OCI-LY7 (cell line): ENCODE results near the gene SIGLEC1. TPM values are rescaled to one million over a fixed set of nuclear protein-coding genes. Genes with fewer than 3 reads are reported as not detected.

Experiments
- BruUV-seq: library from RNA; stranded (reverse); fragments of 400-500 nt; replicated peaks from 2 replicates; lab custom pipeline; 2021; lab: Mats Ljungman, UMichigan
- CTCF ChIA-PET: fragments of 300-600 bp; sonication (Branson Sonifier 250); formaldehyde crosslinking; loops from one replicate; lab custom pipeline; 2022; ENCODE audit warnings: antibody characterized with exemption; ENCODE audit not compliant: unreplicated experiment; lab: Charles Lee
- POLR2A ChIA-PET: fragments of 300-600 bp; sonication (Branson Sonifier 250); formaldehyde crosslinking; loops from one replicate; lab custom pipeline; 2022; ENCODE audit warnings: antibody characterized with exemption; lab: Charles Lee
- DNase-seq: peaks from one replicate; pipeline ENCODE4 v3.0.0-alpha.2; 2015; ENCODE audit warnings: low spot score
- H2AFZ ChIP-seq: fragments of 200-600 bp; sonication (generic), shearing (Covaris generic); 2 replicates; pipeline ENCODE4 v1.6.1; 2014; ENCODE audit warnings: mild to moderate bottlenecking, antibody characterized with exemption, low read length, moderate library complexity
- H3K27ac ChIP-seq: fragments of 200-600 bp; sonication (generic); 2 replicates; pipeline ENCODE4 v1.5.1; 2014; ENCODE audit warnings: mixed run types, low read depth, mild to moderate bottlenecking, moderate library complexity, low read length, inconsistent platforms; ENCODE audit not compliant: poor library complexity, severe bottlenecking
- H3K36me3 ChIP-seq: fragments of 200-600 bp; sonication (generic); 2 replicates; pipeline ENCODE4 v1.6.1; 2014; ENCODE audit warnings: mild to moderate bottlenecking, antibody characterized with exemption, low read length, moderate library complexity, mixed read lengths; ENCODE audit not compliant: insufficient read depth
- H3K4me1 ChIP-seq: fragments of 200-600 bp; sonication (generic); 2 replicates; pipeline ENCODE4 v1.5.1; 2014; ENCODE audit warnings: mild to moderate bottlenecking, low read length; ENCODE audit not compliant: insufficient read depth, poor library complexity, severe bottlenecking
- H3K4me2 ChIP-seq: fragments of 200-600 bp; sonication (generic); 2 replicates; pipeline ENCODE4 v1.6.1; 2014; ENCODE audit warnings: mild to moderate bottlenecking, low read length
- H3K4me3 ChIP-seq: fragments of 200-600 bp; sonication (generic); 2 replicates; pipeline ENCODE4 v1.5.1; 2014; ENCODE audit warnings: mild to moderate bottlenecking, low read depth, low read length; ENCODE audit not compliant: poor library complexity, severe bottlenecking
- H3K79me2 ChIP-seq: fragments of 200-600 bp; sonication (generic); 2 replicates; pipeline ENCODE4 v1.6.1; 2016; ENCODE audit warnings: low read depth, mild to moderate bottlenecking, low read length, moderate library complexity, mixed read lengths; ENCODE audit not compliant: insufficient read depth
- H3K9me2 ChIP-seq: fragments of 200-600 bp; sonication (generic); 2 replicates; pipeline ENCODE4 v1.6.1; 2016; ENCODE audit warnings: mild to moderate bottlenecking, low read length, mixed read lengths; ENCODE audit not compliant: insufficient read depth
- H3K9me3 ChIP-seq: fragments of 200-600 bp; sonication (generic); 2 replicates; pipeline ENCODE4 v1.6.1; 2014; ENCODE audit warnings: mild to moderate bottlenecking, mixed run types, low read length, mixed read lengths
- H4K20me1 ChIP-seq: fragments of 200-600 bp; sonication (generic); 2 replicates; pipeline ENCODE4 v1.6.1; 2014; ENCODE audit warnings: mild to moderate bottlenecking, antibody characterized with exemption, low read length, moderate library complexity, mixed read lengths; ENCODE audit not compliant: insufficient read depth
- CTCF ChIP-seq: fragments of 200-600 bp; sonication (generic); conservative IDR thresholded peaks from 2 replicates; pipeline ENCODE4 v1.5.1; 2014; ENCODE audit warnings: mild to moderate bottlenecking, antibody characterized with exemption, low read length, moderate library complexity, mixed read lengths
- EZH2phosphoT487 ChIP-seq: fragments of 200-600 bp; sonication (generic); IDR thresholded peaks from 2 replicates; pipeline ENCODE4 v1.6.1; 2018; ENCODE audit warnings: low read depth, borderline replicate concordance, mild to moderate bottlenecking, mixed run types, antibody characterized with exemption, low read length, moderate library complexity, mixed read lengths
- intact Hi-C: fragments of 100-400 bp; cut with micrococcal nuclease; formaldehyde crosslinking; loops from one replicate; pipeline ENCODE4 v1.10.0; 2022; ENCODE audit not compliant: unreplicated experiment
- total RNA-seq, 2 experiments: library from RNA; depleted of rRNA in 1 of 2; stranded (reverse); fragments of >200 nt in 1 of 2; shearing (Covaris generic) in 1 of 2; gene quantifications; 2 replicates each; pipeline ENCODE4 v1.2.3, GENCODE V29; 2014 to 2022

The SIGLEC1 gene
- total RNA-seq, 2 experiments from 2014 or later, result 0.11 TPM; not detected in 1

- no peaks in the 10 kb centered on the region for H3K9me2 ChIP-seq
- no peak overlapping the region for H3K4me2 ChIP-seq
- no peaks in the 10 kb centered on the region for H4K20me1 ChIP-seq
- H3K9me3 ChIP-seq, result no peaks in the 10 kb centered on the region
- TF ChIP-seq EZH2phosphoT487, result no peak
- TF ChIP-seq CTCF, result no peak
- no peaks in the 10 kb centered on the region for H3K79me2 ChIP-seq
- intact Hi-C loops, result no loop called here
- no peak overlapping the region for H3K4me3 ChIP-seq
- H2AFZ ChIP-seq, result no peak overlapping the region
- ChIA-PET POLR2A (interaction anchor here (0.9 to 2.2 kb wide), 3 partner anchors 9 to 12 kb away, joined by 3 to 11 read pairs (median 3); partner anchors contain the start of gene ADISSP), CTCF (no interaction called here)
- BruUV-seq, result no TSS peak
- DNase-seq, result no peak
- H3K36me3 ChIP-seq, result peaks cover 55% of the 10 kb centered on the region
- H3K27ac ChIP-seq, result no peak overlapping the region
- peaks cover 13% of the 10 kb centered on the region for H3K4me1 ChIP-seq
These were observed 44.9 kb upstream of the SIGLEC1 start for GRCh38 chr20:3757268-3757667.

- no peak for DNase-seq
- BruUV-seq, result no TSS peak
- Histone ChIP-seq H3K4me2 (no peak overlapping the region), H3K79me2 (no peaks in the 10 kb centered on the region), H3K27ac (no peak overlapping the region), H2AFZ (no peak overlapping the region), H3K4me1 (peaks cover 4% of the 10 kb centered on the region), H3K4me3 (no peak overlapping the region), H3K9me2 (no peaks in the 10 kb centered on the region), H4K20me1 (no peaks in the 10 kb centered on the region), H3K36me3 (peaks cover 48% of the 10 kb centered on the region), H3K9me3 (no peaks in the 10 kb centered on the region)
- TF ChIP-seq EZH2phosphoT487, result no peak
- TF ChIP-seq CTCF, result no peak
- CTCF ChIA-PET, result interaction anchor here (2.0 kb wide), 1 partner anchor 12 kb away, joined by 6 read pairs; the partner anchor contains the start of gene ADISSP
- intact Hi-C loops, result no loop called here
- POLR2A ChIA-PET, result interaction anchor here (1.1 to 2.2 kb wide), 2 partner anchors 12 to 13 kb away, joined by 5 to 11 read pairs; partner anchors contain the start of gene ADISSP
These were observed 43.5 kb upstream of the SIGLEC1 start for GRCh38 chr20:3755814-3756480.

- Histone ChIP-seq H3K9me2 (no peaks in the 10 kb centered on the region), H2AFZ (no peak overlapping the region), H3K27ac (no peak overlapping the region), H3K4me2 (no peak overlapping the region), H3K79me2 (no peaks in the 10 kb centered on the region), H3K36me3 (peaks cover 46% of the 10 kb centered on the region), H3K9me3 (no peaks in the 10 kb centered on the region), H3K4me1 (no peaks in the 10 kb centered on the region), H3K4me3 (no peak overlapping the region), H4K20me1 (no peaks in the 10 kb centered on the region)
- no peak for DNase-seq
- POLR2A ChIA-PET, result interaction anchor here (1.1 kb wide), 1 partner anchor 13 kb away, joined by 5 read pairs; no protein-coding TSS in a partner anchor
- no TSS peak for BruUV-seq
- intact Hi-C loops, result no loop called here
- CTCF ChIA-PET, result interaction anchor here (1.0 to 2.0 kb wide), 2 partner anchors 13 to 35 kb away, joined by 3 to 6 read pairs; partner anchors contain the start of gene ADISSP
- TF ChIP-seq CTCF (no peak), EZH2phosphoT487 (no peak)
These were observed 42.9 kb upstream of the SIGLEC1 start for GRCh38 chr20:3755269-3755668.
